Middle frontal gyrus (tissue), 1 donor: ENCODE results near the gene HP.

Experiments
- DNase-seq: peaks from one replicate; pipeline ENCODE4 v3.0.0-alpha.2; 2015; ENCODE audit warnings: low spot score; ENCODE audit errors: extremely low spot score

HP gene

DNA sequence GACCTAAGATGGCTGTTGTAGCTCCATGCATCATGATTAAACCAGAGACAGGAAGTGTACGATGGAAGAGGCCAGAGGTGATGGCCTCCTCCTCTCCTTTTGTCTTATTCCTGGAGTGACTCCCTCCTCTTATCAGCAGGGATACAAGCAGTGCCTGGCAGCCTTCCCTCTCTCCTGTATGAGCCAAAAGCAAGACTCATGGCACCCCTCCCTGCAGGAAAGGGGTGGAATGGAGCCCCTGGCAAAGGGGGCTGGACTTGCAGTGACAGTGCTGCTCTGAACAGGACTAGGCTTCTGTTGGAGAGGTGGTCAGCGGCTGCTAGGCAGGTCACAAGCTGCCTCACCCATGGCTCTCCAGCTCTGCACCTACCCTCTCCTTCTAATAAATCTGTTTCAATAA, 30.7 kb downstream of the HP start:
- no peak for DNase-seq

DNA sequence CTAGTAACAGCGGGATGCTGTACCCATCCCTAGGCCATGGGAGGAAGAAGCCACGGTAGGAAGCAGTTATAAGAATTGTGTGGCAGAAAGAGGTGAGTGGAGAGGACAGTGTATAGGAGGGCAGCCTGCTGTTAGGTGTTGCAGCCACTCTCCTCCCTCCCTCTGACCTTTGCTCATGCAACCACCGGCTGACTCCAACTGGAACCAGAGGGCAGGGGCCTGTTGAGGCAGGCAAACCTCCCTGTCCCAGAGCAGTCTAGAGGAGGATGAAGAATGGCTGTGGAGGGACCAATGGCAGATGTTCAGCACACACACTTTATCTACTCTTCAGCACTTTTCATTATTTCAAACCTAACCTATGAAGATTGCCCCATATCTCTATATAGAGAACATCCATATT, 36.9 kb downstream of the HP start:
- DNase-seq, result no peak

DNA sequence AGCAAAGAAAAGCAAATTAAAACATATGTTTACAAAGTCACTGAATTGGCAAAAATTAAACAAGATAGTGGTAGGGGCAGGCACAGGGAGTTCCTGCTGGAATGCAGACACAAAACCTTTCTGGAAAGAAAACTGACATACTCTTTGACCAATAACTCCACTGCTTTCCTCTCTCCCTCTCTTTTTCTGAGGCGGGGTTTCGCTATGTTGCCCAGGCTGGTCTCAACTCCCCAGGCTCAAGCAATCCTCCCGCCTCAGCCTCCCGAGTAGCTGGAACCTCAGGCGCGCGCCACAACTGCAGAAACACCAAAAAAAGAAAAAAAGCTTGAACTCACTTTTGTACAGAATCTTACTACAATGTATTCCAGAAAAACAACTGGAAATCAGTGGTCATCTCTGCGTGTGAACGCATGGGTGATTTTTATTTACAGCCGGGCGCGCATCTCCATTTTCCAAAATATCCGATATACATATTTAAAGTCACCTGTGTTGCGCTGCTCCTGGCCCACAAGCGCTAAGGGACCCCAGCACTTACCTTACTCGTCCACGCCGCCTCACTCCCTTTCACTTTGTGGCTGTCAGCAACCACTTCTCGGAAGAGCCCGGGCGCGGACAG, 38.6 kb downstream of the HP start:
- no peak for DNase-seq

DNA sequence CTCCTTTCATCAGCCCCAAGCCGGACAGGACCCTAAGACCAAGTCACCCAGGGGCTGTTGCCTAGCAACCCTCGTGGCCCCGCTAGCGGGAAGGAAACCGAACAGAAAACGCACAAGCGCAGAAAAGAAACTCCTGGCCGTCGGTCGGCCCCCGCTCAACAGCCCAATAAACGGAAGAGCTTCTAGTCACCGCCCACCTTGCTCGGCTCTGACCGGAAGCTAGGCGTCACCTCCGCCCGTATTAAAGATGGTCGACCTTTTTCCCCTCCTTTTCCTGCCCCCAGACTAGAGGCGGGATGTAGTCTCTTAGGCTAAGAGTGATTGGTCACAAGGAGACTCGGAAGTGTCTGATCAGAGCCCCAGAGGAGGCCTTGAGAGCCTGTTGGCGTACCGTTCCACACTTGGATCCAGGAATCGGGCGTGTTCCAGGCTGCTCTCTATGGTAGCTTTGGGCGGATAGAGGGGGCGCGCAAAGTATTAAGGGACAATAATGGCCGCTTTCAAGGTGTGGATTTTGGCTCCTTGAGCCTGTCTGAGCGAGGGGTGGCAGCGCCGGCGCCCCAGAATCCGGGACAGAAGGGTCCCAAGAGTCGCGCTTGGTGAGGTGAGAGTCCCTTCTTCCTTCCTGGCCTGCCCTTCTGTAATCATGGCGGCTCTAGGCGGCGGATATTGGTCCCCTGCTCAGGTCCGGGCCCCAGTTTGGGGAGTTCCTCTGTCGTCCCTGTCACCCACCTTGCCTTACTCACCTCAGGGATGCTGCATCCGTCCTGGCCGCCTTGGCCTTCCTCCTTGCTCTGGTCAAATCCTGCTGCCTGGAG, 39.4 kb downstream of the HP start, which contains the start of the genes DHX38 and TXNL4B:
Gene DHX38 (plus strand): TSS at position 400 of the 818 bp plus-strand sequence. CDS start 2,311 bp downstream, outside the sequence.
Gene TXNL4B (minus strand): TSS at position 173 of the 818 bp plus-strand sequence. CDS start 2,871 bp downstream, outside the sequence.
- peak; percentile 99 for DNase-seq

DNA sequence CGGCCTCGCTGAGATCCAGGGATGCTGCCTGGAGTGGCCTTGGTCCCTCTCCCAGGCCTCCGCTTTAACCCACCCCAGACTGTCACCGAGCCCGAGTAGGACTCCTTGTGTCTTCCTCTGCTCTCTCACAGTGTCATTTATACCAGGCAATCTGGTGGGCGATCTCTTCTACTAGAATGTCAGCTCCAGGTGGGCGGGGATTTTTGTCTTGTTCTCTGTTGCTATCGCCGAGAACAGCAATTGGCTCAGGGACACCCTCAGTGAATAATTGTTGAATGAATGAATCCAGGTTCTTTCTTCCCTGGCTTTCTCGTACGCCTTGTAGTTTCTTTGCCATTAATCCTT, 39.9 kb downstream of the HP start:
- DNase-seq, result no peak

DNA sequence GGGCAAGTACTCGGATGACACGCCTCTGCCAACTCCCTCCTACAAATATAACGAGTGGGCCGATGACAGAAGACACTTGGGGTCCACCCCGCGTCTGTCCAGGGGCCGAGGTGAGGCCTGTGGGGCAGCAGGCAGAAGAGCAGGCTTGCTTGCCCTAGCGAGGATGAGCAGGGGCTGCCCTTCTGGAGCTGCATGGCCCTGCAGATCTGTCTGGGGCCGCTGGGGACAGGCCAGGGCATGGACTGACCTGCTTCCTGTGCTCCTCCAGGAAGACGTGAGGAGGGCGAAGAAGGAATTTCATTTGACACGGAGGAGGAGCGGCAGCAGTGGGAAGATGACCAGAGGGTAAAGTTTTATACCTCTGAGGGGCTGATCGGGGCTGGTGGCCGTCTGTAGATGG, 44.6 kb downstream of the HP start:
- no peak for DNase-seq

DNA sequence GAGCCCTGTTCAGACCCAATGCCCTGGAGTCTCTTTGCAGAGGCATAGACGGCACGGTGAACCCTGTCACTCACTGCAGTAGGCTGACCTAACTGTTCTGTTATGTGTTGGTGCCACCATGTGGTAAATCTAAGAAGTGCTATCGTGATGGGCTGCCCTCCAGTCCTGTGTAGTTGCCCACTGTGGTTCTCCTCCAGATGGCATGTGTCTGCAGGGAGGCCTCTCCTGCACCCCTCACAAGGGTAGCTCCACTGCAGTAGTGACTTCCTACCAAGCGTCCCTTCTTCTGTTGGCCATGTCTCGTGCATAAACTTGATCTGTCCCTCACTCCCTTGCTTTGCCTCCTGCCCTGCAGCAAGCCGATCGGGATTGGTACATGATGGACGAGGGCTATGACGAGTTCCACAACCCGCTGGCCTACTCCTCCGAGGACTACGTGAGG, 45.1 kb downstream of the HP start:
- peak; percentile 43 for DNase-seq

DNA sequence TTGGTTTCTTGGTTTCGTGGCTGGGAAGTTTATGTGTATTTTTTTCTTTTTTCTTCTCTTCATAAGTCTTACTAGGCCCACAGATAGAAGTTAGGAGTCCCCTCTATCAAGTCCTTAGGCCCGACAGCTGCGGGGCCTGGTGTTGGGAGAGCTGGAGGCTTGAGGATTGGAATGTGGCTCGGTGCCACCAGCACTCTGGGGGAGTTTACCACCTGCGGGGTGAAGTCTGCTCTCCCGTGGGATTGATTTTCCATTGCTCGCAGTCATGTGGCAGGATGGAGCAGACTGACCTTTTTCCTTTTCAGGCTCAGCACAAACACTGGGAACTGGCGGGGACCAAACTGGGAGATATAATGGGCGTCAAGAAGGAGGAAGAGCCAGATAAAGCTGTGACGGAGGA, 46.9 kb downstream of the HP start:
- DNase-seq, result no peak

DNA sequence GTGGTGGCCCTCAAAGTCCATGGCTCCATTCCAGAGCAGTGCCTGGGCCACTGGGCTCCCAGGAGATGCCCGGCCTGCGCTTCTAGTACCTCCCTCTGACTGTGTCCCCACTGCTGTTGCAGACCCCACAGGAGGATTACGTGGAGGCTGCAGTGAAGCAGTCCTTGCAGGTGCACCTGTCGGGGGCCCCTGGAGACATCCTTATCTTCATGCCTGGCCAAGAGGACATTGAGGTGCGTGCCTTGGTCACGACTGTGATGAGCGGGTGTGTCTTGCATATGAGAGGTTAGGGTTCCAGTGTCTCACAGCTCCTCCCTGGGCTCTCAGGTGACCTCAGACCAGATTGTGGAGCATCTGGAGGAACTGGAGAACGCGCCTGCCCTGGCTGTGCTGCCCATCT, 50.6 kb downstream of the HP start:
- DNase-seq, result no peak

DNA sequence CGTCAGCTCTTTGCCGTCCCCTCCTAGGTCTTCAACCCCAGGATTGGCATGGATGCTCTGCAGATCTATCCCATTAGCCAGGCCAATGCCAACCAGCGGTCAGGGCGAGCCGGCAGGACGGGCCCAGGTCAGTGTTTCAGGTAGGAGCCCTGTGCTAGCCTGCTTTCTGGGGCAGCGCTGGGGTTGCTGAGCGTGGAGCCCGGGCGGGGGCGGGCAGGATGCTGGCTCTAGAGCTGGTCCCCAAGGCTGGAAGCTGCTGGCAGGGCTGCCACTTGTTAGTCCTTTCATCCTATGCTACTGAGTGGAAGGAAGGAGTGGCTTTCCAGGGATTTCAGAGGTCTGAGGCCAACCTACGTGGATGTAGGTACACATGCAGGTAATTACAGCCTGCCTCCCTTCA, 51.7 kb downstream of the HP start:
- DNase-seq, result no peak

DNA sequence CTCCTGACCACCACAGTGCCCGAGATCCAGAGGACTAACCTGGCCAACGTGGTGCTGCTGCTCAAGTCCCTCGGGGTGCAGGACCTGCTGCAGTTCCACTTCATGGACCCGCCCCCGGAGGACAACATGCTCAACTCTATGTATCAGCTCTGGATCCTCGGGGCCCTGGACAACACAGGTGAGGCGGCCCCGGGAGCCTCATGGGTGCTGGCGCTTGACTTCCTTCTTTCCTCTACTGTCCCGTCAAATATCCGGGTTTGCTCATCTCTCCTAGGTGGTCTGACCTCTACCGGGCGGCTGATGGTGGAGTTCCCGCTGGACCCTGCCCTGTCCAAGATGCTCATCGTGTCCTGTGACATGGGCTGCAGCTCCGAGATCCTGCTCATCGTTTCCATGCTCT, 53.1 kb downstream of the HP start:
- DNase-seq, result no peak

DNA sequence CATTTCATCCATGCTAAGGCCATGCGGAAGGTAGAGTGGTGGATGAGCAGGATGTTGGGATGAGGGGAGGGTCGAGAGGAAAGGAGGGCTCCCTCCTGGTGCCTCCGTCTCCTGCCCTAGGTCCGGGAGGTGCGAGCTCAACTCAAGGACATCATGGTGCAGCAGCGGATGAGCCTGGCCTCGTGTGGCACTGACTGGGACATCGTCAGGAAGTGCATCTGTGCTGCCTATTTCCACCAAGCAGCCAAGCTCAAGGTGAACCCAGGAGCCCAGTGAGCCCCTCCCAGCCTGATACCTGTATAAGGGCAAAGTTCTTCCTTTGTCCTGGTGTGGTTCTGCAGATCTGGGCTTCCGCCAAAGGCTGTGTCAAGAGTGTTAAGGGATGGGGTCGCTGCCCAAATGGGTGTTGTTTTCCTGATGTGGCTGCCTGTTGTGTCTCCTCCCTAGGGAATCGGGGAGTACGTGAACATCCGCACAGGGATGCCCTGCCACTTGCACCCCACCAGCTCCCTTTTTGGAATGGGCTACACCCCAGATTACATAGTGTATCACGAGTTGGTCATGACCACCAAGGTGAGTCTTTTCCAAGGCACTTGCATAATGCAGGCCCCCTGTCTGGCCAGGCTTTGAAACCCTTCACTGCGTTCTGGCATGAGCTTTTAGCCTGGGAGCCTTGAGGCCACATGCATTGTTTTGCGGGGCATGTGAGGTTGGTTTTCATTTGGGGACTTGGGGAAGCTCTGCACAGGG, 54.2 kb downstream of the HP start:
- no peak for DNase-seq

DNA sequence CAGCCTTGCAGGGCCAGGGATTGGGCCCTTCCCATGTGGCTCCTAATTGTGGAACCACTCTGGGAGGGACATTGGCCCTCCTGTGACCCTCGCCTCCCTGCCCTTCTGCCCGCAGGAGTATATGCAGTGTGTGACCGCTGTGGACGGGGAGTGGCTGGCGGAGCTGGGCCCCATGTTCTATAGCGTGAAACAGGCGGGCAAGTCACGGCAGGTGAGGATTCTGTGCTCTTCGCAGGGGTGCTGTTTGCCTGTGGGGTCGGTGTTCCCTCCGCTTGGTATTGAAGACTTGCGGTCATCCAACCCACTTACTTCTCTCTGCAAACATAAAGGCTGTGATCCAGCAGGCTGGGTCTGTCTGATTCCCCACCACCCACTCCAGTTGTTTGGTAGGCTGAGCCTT, 55.0 kb downstream of the HP start:
- no peak for DNase-seq

DNA sequence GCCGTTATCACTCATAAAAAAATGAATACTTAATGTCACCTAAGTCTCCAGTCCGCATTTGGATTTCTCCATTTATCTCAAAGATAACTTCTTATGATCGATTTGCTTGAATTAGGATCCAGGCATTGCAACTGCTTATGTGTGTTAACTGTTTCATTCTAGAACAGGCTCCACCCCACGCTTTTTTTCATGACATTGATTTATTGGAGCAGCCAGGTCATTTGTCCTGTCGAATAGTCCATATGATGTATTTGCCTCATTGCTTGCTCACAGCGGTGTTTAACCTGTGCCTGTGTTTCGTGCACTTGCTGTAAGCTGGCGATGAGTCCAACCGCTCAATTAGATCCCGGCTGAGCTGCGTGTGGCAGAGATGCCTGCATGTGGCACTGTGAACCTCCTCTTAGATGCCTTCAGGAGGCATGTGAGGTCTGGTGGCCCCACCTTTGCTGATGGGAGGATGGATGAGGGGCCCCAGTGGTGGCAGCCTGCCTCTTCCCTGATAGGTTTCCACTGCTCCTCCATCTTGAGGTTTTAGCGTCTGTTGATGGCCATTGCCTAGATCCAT, 55.7 kb downstream of the HP start:
- DNase-seq, result no peak
